ENCODE data around the gene STK17B.
A peak's percentile ranks its signal among the peaks of the same experiment; 100 is the strongest.

Gene STK17B

GRCh38 chr2:196153480-196153879, 17.9 kb downstream of the STK17B start:
- H3K27me3 ChIP-seq (ENCODE audit: insufficient read depth, low read length, poor library complexity): no peaks in the 10 kb centered on the region
- H3K9ac ChIP-seq (ENCODE audit: low read depth, low read length): no peak overlapping the region
- no peak overlapping the region for H3K27ac ChIP-seq (ENCODE audit: low read length)
- TF ChIP-seq EZH2 (IDR thresholded peaks at IDR 0.05; ENCODE audit: borderline replicate concordance, low read depth, low read length, severe bottlenecking) (no peak), CTCF (IDR thresholded peaks at IDR 0.05; ENCODE audit: borderline replicate concordance, extremely low read depth, low read length, poor library complexity, severe bottlenecking) (no peak)
- peaks cover 16% of the 10 kb centered on the region for H3K4me1 ChIP-seq (ENCODE audit: insufficient read depth, low read length)
- peaks cover 30% of the 10 kb centered on the region for H4K20me1 ChIP-seq (ENCODE audit: insufficient read depth, low read length)
- H3K4me3 ChIP-seq (ENCODE audit: low read depth in 1 of 2, low read length in 2 of 2): no peak overlapping the region
- peaks cover 100% of the 10 kb centered on the region for H3K79me2 ChIP-seq (ENCODE audit: insufficient read depth, low read length)
- no peak overlapping the region for H3K4me2 ChIP-seq (ENCODE audit: insufficient read depth, low read length)
- DNase-seq: no peak
- ATAC-seq (ENCODE audit: insufficient read depth, low read depth): no peak
- no peak overlapping the region for H2AFZ ChIP-seq (ENCODE audit: low read depth, low read length)
- no peaks in the 10 kb centered on the region for H3K9me3 ChIP-seq (ENCODE audit: insufficient read depth, low read length, severe bottlenecking)
- peaks cover 100% of the 10 kb centered on the region for H3K36me3 ChIP-seq (ENCODE audit: insufficient read depth, low read length)

GRCh38 chr2:196149948-196150347, 21.4 kb downstream of the STK17B start:
- peaks cover 99% of the 10 kb centered on the region for H3K79me2 ChIP-seq (ENCODE audit: insufficient read depth, low read length)
- ATAC-seq (ENCODE audit: insufficient read depth, low read depth) (no peak), DNase-seq (no peak)
- no peak overlapping the region for H3K9ac ChIP-seq (ENCODE audit: low read depth, low read length)
- no peak overlapping the region for H3K4me3 ChIP-seq (ENCODE audit: low read depth in 1 of 2, low read length in 2 of 2)
- H3K9me3 ChIP-seq (ENCODE audit: insufficient read depth, low read length, severe bottlenecking): no peaks in the 10 kb centered on the region
- no peak overlapping the region for H3K27ac ChIP-seq (ENCODE audit: low read length)
- H3K36me3 ChIP-seq (ENCODE audit: insufficient read depth, low read length): peaks cover 100% of the 10 kb centered on the region
- TF ChIP-seq CTCF (IDR thresholded peaks at IDR 0.05; ENCODE audit: borderline replicate concordance, extremely low read depth, low read length, poor library complexity, severe bottlenecking): no peak
- no peak for TF ChIP-seq EZH2 (IDR thresholded peaks at IDR 0.05; ENCODE audit: borderline replicate concordance, low read depth, low read length, severe bottlenecking)
- no peaks in the 10 kb centered on the region for H3K27me3 ChIP-seq (ENCODE audit: insufficient read depth, low read length, poor library complexity)
- no peak overlapping the region for H2AFZ ChIP-seq (ENCODE audit: low read depth, low read length)
- 0 out of 2 replicates have a peak, but pooled peaks cover 7% of the 10 kb centered on the region for H3K4me1 ChIP-seq (ENCODE audit: insufficient read depth, low read length)
- H4K20me1 ChIP-seq (ENCODE audit: insufficient read depth, low read length): peaks cover 36% of the 10 kb centered on the region
- H3K4me2 ChIP-seq (ENCODE audit: insufficient read depth, low read length): no peak overlapping the region

GRCh38 chr2:196148736-196149135, 22.6 kb downstream of the STK17B start:
- H4K20me1 ChIP-seq (ENCODE audit: insufficient read depth, low read length): peaks cover 26% of the 10 kb centered on the region
- H3K4me3 ChIP-seq (ENCODE audit: low read depth in 1 of 2, low read length in 2 of 2): no peak overlapping the region
- H3K4me2 ChIP-seq (ENCODE audit: insufficient read depth, low read length): no peak overlapping the region
- H2AFZ ChIP-seq (ENCODE audit: low read depth, low read length): no peak overlapping the region
- H3K79me2 ChIP-seq (ENCODE audit: insufficient read depth, low read length): peaks cover 96% of the 10 kb centered on the region
- peaks cover 99% of the 10 kb centered on the region for H3K36me3 ChIP-seq (ENCODE audit: insufficient read depth, low read length)
- no peak for ATAC-seq (ENCODE audit: insufficient read depth, low read depth)
- H3K9me3 ChIP-seq (ENCODE audit: insufficient read depth, low read length, severe bottlenecking): no peaks in the 10 kb centered on the region
- DNase-seq: no peak
- 0 out of 2 replicates have a peak, but pooled peaks cover 3% of the 10 kb centered on the region for H3K4me1 ChIP-seq (ENCODE audit: insufficient read depth, low read length)
- no peak overlapping the region for H3K27ac ChIP-seq (ENCODE audit: low read length)
- TF ChIP-seq EZH2 (IDR thresholded peaks at IDR 0.05; ENCODE audit: borderline replicate concordance, low read depth, low read length, severe bottlenecking): no peak
- no peak for TF ChIP-seq CTCF (IDR thresholded peaks at IDR 0.05; ENCODE audit: borderline replicate concordance, extremely low read depth, low read length, poor library complexity, severe bottlenecking)
- no peaks in the 10 kb centered on the region for H3K27me3 ChIP-seq (ENCODE audit: insufficient read depth, low read length, poor library complexity)
- no peak overlapping the region for H3K9ac ChIP-seq (ENCODE audit: low read depth, low read length)

- Histone ChIP-seq H3K36me3 (ENCODE audit: insufficient read depth, low read length) (peaks cover 99% of the 10 kb centered on the region), H2AFZ (ENCODE audit: low read depth, low read length) (no peak overlapping the region), H3K9me3 (ENCODE audit: insufficient read depth, low read length, severe bottlenecking) (peaks cover 3% of the 10 kb centered on the region), H3K27me3 (ENCODE audit: insufficient read depth, low read length, poor library complexity) (no peaks in the 10 kb centered on the region), H3K4me3 (ENCODE audit: low read depth in 1 of 2, low read length in 2 of 2) (no peak overlapping the region), H3K9ac (ENCODE audit: low read depth, low read length) (no peak overlapping the region), H4K20me1 (ENCODE audit: insufficient read depth, low read length) (peaks cover 16% of the 10 kb centered on the region; the same call in 1 of the 2 replicates), H3K4me2 (ENCODE audit: insufficient read depth, low read length) (no peak overlapping the region), H3K27ac (ENCODE audit: low read length) (peak overlapping the region; percentile 13; the same call in 1 of the 2 replicates), H3K4me1 (ENCODE audit: insufficient read depth, low read length) (no peaks in the 10 kb centered on the region), H3K79me2 (ENCODE audit: insufficient read depth, low read length) (peaks cover 86% of the 10 kb centered on the region)
- no peak for ATAC-seq (ENCODE audit: insufficient read depth, low read depth)
- no peak for DNase-seq
- TF ChIP-seq CTCF (IDR thresholded peaks at IDR 0.05; ENCODE audit: borderline replicate concordance, extremely low read depth, low read length, poor library complexity, severe bottlenecking): no peak
- no peak for TF ChIP-seq EZH2 (IDR thresholded peaks at IDR 0.05; ENCODE audit: borderline replicate concordance, low read depth, low read length, severe bottlenecking)
Observed at GRCh38 chr2:196145256-196145655, 26.1 kb downstream of the STK17B start.
